Activated CD4-positive, alpha-beta T cell treated with anti-CD3 and anti-CD28 coated beads, Interleukin-2, amount 10 ng/mL, durations not matched to agents 24 days and 14 days (primary cell): Measurements from ENCODE around the gene PRDM16. TPM values are rescaled to one million over a fixed set of nuclear protein-coding genes. Genes with fewer than 3 reads are reported as not detected.

Experiments used
- DNase-seq: peaks from one replicate; pipeline ENCODE4 v3.0.0; 2022
- H3K27ac Mint-ChIP-seq: one replicate; pipeline ENCODE4 v1.8.0; 2022; ENCODE audit warnings: mild to moderate bottlenecking, mixed read lengths
- H3K27me3 Mint-ChIP-seq: one replicate; pipeline ENCODE4 v1.8.0; 2022; ENCODE audit warnings: mixed read lengths
- H3K36me3 Mint-ChIP-seq: one replicate; pipeline ENCODE4 v1.8.0; 2022; ENCODE audit warnings: low read depth, mild to moderate bottlenecking, mixed read lengths
- H3K4me1 Mint-ChIP-seq: one replicate; pipeline ENCODE4 v1.8.0; 2021; ENCODE audit warnings: mixed read lengths
- H3K4me3 Mint-ChIP-seq: one replicate; pipeline ENCODE4 v1.8.0; 2022; ENCODE audit warnings: mild to moderate bottlenecking, moderate library complexity, mixed read lengths
- H3K9me3 Mint-ChIP-seq: one replicate; pipeline ENCODE4 v1.8.0; 2021; ENCODE audit warnings: mixed read lengths
- intact Hi-C: fragments of 100-400 bp; cut with micrococcal nuclease; formaldehyde crosslinking; loops from one replicate; pipeline ENCODE4 v1.15.1; 2023
- total RNA-seq: library from RNA; stranded (reverse); gene quantifications from 2 replicates; pipeline ENCODE4 v1.2.3, GENCODE V29; 2022

The PRDM16 gene
- total RNA-seq, 1 donor from 2014 or later: not detected

GRCh38 chr1:3356827-3357460 lies 287.9 kb downstream of the PRDM16 start:
- H3K36me3 Mint-ChIP-seq: no peaks in the 10 kb centered on the region
- intact Hi-C loops: no loop called here
- H3K9me3 Mint-ChIP-seq: no peaks in the 10 kb centered on the region
- no peaks in the 10 kb centered on the region for H3K27me3 Mint-ChIP-seq
- H3K4me1 Mint-ChIP-seq: no peaks in the 10 kb centered on the region
- DNase-seq: no peak
- no peak overlapping the region for H3K27ac Mint-ChIP-seq
- no peak overlapping the region for H3K4me3 Mint-ChIP-seq

DNA sequence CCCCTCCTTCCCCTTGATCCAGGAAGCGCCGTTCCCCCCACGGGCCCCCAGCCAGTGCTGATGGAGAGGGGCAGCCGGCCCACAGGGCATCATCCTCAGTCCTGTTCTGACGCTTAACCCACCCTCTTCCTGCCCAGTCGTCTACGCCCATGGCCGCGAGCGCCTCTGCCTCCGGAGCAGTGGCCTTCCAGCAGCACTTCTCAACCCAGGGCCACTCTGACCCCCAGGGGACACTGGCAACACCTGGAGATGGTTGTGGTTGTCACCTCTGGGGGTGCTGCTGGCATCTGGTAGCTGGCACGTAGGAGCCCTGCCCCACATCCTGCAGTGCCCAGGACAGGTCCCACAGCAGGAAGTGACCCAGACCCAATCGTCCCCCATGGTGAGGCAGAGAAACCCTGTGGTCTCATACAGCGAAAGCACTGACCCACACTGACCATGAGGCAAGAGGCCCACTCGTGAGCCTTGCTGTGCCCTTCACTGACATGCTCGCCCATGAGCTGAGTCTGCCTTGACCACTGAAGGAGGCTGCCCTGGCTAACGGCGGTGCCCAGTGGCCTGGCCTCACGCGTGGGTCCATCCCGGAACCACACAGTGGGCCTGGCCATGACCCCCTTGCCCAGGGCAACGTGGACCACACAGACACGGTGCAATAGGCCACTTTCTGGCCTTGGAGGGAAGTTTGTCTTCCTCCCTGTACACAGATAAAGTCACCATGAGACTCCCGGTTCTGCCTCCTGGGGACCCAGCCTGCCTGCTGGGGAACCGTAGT lies 288.7 kb downstream of the PRDM16 start:
- Mint-ChIP-seq H3K9me3 (no peaks in the 10 kb centered on the region), H3K27me3 (no peaks in the 10 kb centered on the region), H3K4me1 (no peaks in the 10 kb centered on the region), H3K27ac (no peak overlapping the region), H3K4me3 (no peak overlapping the region), H3K36me3 (no peaks in the 10 kb centered on the region)
- no peak for DNase-seq
- intact Hi-C loops: no loop called here

GRCh38 chr1:3359351-3359750 lies 290.3 kb downstream of the PRDM16 start:
- intact Hi-C loops: no loop called here
- H3K9me3 Mint-ChIP-seq: no peaks in the 10 kb centered on the region
- no peaks in the 10 kb centered on the region for H3K36me3 Mint-ChIP-seq
- no peak overlapping the region for H3K4me3 Mint-ChIP-seq
- no peak for DNase-seq
- H3K4me1 Mint-ChIP-seq: no peaks in the 10 kb centered on the region
- H3K27me3 Mint-ChIP-seq: no peaks in the 10 kb centered on the region
- H3K27ac Mint-ChIP-seq: no peak overlapping the region

DNA sequence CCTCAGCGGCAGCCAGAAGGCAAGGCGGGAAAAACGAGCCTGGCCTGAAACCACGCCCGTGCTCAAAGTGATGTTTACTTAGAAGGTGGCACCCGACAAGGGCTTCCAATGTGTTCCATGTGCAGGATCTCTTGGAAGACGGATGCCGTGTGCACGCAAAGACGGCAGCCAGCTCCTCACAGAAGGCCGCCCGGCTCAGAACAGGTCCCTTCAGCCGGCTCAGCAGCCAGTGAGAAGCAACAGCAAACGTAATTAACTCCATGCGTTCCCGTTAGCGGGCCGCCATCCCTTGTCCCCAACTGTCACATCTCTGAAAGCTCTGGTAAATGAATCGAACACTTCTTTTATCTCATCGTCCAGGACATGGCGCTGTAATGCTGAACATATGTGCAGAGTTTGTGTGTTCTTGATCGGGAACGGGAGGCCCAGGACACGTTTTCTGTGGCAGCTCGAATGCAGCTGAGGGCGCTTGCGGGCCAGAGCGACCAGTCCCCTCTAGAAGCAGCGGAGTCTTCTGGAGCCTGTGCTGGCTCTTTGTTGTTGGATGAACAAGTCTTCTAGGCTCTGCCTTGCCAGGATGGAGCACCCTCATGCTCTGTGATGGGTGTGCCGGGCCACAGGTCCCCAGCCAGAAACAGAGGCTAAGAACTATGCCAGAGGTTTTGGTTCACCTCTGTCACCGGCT lies 290.9 kb downstream of the PRDM16 start:
- H3K27me3 Mint-ChIP-seq: no peaks in the 10 kb centered on the region
- DNase-seq: no peak
- no peak overlapping the region for H3K4me3 Mint-ChIP-seq
- H3K9me3 Mint-ChIP-seq: no peaks in the 10 kb centered on the region
- H3K36me3 Mint-ChIP-seq: no peaks in the 10 kb centered on the region
- no peak overlapping the region for H3K27ac Mint-ChIP-seq
- intact Hi-C loops: no loop called here
- H3K4me1 Mint-ChIP-seq: no peaks in the 10 kb centered on the region

DNA sequence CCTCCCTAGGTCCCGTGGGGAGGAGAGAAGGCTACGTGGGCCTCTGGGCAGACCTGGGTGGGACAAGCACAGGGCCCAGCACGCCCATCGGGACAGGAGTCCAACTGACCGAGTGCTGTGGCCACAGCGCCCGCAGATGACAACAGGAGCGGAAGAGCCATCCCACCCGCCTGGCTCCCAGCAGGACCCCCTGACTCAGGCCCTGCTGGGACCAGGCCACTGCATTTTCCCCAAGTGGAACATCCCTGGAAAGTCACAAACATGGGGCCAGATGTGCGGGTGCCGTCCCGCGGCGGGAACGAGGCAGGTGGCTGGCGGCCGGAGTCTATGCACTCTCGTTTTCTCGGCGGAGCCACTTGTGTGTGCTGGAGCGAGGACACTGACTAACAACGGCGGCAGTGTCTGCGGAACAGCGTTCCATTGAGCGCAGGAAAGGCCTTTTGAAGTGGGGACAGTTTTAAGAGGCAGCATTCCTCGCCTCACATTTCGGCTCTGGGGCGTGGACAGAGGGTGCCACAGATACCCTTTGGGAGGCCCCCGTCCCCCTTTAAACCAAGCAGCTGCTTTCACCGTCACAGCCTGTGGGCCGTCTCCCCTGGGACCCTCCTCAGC lies 291.7 kb downstream of the PRDM16 start:
- Mint-ChIP-seq H3K27ac (no peak overlapping the region), H3K36me3 (no peaks in the 10 kb centered on the region), H3K4me1 (no peaks in the 10 kb centered on the region), H3K27me3 (no peaks in the 10 kb centered on the region), H3K4me3 (no peak overlapping the region), H3K9me3 (no peaks in the 10 kb centered on the region)
- DNase-seq: no peak
- intact Hi-C loops: no loop called here

GRCh38 chr1:3363023-3363422 lies 294.0 kb downstream of the PRDM16 start:
- Mint-ChIP-seq H3K9me3 (no peaks in the 10 kb centered on the region), H3K27me3 (no peaks in the 10 kb centered on the region), H3K4me1 (no peaks in the 10 kb centered on the region), H3K36me3 (no peaks in the 10 kb centered on the region), H3K27ac (no peak overlapping the region), H3K4me3 (no peak overlapping the region)
- DNase-seq: no peak
- intact Hi-C loops: no loop called here

DNA sequence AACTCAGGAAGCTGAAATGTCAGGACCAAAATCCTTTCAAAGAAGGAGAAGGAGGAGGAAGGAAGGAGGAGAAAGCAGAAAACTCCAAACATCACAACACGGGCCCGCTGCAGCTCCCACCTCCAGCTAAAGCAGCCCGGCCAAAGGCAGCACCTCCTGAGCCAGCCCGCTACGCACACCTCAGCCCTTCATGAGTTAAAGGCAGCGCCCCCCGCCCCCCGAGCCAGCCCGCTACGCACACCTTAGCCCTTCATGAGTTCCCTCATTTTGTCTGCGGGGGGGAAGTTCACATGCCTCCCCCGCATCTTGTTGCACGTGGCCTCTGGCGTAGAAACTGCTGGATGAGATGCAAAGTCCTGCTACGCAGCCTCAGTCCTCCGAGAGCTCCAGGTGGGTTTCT lies 294.8 kb downstream of the PRDM16 start:
- H3K27ac Mint-ChIP-seq: no peak overlapping the region

DNA sequence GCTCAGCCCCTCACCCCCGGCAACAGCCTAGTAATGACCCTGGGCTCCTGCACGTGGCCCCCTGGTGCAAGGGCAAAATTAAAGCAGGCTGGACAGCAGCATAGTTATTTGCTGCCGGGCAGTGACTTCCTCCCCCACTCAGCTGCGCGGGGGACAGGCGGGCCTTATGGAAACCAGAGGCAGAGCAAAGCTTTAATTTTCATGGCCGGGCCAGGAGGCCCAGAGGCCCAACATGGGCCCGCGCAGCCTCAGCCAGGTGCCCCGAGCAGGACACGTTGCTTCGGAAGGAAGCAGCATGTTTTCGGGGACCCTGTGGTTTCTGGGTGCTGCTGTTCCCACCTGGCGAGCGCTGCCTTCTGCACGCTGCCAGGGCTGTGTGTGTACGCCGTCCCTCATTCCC lies 295.5 kb downstream of the PRDM16 start:
- DNase-seq: no peak
- Mint-ChIP-seq H3K4me3 (no peak overlapping the region), H3K9me3 (no peaks in the 10 kb centered on the region), H3K27me3 (no peaks in the 10 kb centered on the region), H3K36me3 (no peaks in the 10 kb centered on the region), H3K27ac (no peak overlapping the region), H3K4me1 (no peaks in the 10 kb centered on the region)
- intact Hi-C loops: no loop called here

More for the DNA sequence above, 294.8 kb downstream of the PRDM16 start:
- H3K27me3 Mint-ChIP-seq: no peaks in the 10 kb centered on the region
- H3K36me3 Mint-ChIP-seq: no peaks in the 10 kb centered on the region
- no peaks in the 10 kb centered on the region for H3K9me3 Mint-ChIP-seq
- H3K4me3 Mint-ChIP-seq: no peak overlapping the region
- no peaks in the 10 kb centered on the region for H3K4me1 Mint-ChIP-seq
- intact Hi-C loops: no loop called here
- DNase-seq: no peak

DNA sequence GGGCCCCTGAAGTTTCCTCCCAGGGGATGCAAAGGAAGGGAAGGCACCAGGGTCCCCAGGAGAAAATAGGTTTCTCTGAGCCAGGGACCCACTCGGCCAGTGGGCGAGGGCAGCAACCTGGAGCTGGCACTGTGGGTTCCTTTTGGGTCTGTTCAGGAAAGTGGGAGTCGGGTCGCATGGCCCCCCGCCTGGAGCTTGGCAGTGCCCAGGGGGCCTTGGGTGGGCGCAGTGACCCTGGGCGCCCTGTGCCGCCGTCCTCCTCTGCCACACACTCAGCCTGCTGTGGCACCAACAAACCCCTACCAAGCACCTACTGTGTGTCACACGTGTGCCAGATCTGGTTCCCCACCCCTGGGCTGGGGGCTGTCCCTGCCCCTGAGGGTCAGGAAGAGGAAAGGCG lies 296.0 kb downstream of the PRDM16 start:
- Mint-ChIP-seq H3K4me3 (no peak overlapping the region), H3K4me1 (no peaks in the 10 kb centered on the region), H3K27ac (no peak overlapping the region), H3K27me3 (no peaks in the 10 kb centered on the region), H3K36me3 (no peaks in the 10 kb centered on the region), H3K9me3 (no peaks in the 10 kb centered on the region)
- intact Hi-C loops: no loop called here
- no peak for DNase-seq

GRCh38 chr1:3365523-3366125 lies 296.6 kb downstream of the PRDM16 start:
- Mint-ChIP-seq H3K4me1 (no peaks in the 10 kb centered on the region), H3K9me3 (peaks cover 1% of the 10 kb centered on the region), H3K27ac (no peak overlapping the region), H3K27me3 (no peaks in the 10 kb centered on the region), H3K4me3 (no peak overlapping the region), H3K36me3 (no peaks in the 10 kb centered on the region)
- intact Hi-C loops: no loop called here
- DNase-seq: no peak

DNA sequence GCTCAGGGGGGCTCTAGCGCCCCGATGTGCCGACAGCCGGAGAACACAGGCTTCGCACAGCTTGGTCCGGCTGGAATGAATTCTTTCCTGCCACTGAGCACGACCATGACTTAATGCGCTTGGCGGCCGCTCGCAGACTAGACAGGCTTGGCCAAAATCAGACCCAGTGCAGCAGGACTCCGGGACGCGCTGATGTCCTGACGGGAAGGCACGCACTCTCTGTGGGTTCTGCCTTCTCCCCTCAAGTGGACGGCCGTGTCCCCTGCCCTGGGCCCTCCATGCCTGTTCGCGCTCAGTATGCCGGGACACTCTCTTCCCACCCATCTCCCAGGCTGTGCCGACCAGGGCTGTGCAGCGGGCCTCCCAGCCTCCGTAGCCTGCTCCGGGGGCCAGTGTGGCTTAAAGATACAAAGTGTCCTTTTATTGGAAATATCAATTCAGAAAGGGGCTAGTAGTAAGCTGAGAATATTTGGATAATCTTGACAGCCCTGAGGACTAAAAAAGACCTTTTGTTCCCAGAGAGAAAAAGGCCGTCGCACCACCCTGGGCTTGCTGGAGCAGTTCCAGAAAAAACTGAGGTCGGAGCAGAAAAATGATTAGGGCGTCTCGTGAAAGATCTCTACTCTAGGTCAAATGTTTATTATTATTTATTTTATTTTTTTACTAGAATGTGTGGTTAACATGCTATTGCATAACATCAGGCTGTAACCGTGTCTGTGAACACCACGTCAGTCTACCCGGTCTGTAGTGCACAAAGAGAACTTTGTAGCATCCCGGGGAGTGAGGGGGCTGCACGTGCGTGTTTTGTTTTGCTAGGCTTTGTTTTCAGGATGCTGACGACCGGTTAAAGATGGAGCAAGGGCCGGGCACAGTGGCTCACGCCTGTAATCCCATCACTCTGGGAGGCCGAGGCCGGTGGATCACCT lies 297.4 kb downstream of the PRDM16 start:
- no peaks in the 10 kb centered on the region for H3K36me3 Mint-ChIP-seq
- H3K4me1 Mint-ChIP-seq: no peaks in the 10 kb centered on the region
- intact Hi-C loops: no loop called here
- no peaks in the 10 kb centered on the region for H3K27me3 Mint-ChIP-seq
- H3K27ac Mint-ChIP-seq: no peak overlapping the region
- no peak for DNase-seq
- H3K4me3 Mint-ChIP-seq: no peak overlapping the region
- peaks cover 8% of the 10 kb centered on the region for H3K9me3 Mint-ChIP-seq

DNA sequence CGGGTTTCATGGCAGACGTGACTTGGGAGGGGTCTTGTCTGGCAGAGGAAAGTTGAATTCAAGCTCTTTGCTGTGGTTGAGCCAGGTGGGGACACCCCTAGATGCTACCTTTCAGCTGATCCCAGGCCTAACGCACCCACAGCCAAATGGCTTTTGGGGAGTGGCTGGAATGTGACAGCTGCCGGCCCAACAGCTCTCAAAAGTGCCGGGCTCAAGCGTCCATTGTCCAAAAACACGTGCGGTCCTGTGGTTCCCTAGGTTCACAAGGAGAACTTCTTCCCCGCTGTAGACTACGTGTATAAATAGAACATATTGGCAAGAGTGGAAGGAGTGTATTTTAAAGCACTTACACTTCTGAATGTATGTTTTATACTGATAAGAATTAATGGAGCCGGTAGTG lies 298.4 kb downstream of the PRDM16 start:
- Mint-ChIP-seq H3K36me3 (no peaks in the 10 kb centered on the region), H3K27ac (no peak overlapping the region), H3K4me3 (no peak overlapping the region), H3K4me1 (peaks cover 2% of the 10 kb centered on the region), H3K27me3 (no peaks in the 10 kb centered on the region), H3K9me3 (peaks cover 8% of the 10 kb centered on the region)
- intact Hi-C loops: no loop called here
- no peak for DNase-seq

GRCh38 chr1:3368059-3368458 lies 299.1 kb downstream of the PRDM16 start:
- H3K4me3 Mint-ChIP-seq: no peak overlapping the region
- H3K27ac Mint-ChIP-seq: no peak overlapping the region
- no peaks in the 10 kb centered on the region for H3K27me3 Mint-ChIP-seq
- H3K36me3 Mint-ChIP-seq: no peaks in the 10 kb centered on the region
- no peak for DNase-seq
- H3K4me1 Mint-ChIP-seq: peaks cover 5% of the 10 kb centered on the region
- intact Hi-C loops: no loop called here
- peaks cover 8% of the 10 kb centered on the region for H3K9me3 Mint-ChIP-seq
